ENCODE data around the gene UBE2E2.
A peak's percentile ranks its signal among the peaks of the same experiment; 100 is the strongest.
"Not testable (repeated sequence)": the region's sequence is repeated elsewhere in the genome, so short reads cannot be mapped to it uniquely, and the experiment has no call there.

Gene UBE2E2

GRCh38 chr3:23594894-23595670 lies 392.0 kb downstream of the UBE2E2 start:
- DNase-seq = no peak

DNA sequence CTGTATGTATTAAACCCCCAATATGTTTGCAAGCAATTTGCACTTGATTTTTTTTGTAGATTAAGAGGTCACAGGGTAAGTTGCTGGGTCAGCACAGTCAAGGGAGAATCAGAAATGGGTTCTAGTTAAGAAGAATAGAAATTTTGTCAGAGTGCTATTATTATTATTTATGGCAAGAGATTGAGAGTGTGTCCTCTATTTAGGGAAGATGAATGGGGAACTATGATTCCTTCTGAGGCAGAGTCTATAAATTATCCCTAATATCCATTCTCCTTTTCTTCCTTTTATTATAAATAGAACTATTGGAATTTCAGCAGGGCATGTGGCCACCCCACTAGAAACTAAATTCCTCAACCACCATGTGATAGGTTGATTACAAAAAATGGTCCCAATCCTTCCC lies 392.7 kb downstream of the UBE2E2 start:
- no peak for DNase-seq

DNA sequence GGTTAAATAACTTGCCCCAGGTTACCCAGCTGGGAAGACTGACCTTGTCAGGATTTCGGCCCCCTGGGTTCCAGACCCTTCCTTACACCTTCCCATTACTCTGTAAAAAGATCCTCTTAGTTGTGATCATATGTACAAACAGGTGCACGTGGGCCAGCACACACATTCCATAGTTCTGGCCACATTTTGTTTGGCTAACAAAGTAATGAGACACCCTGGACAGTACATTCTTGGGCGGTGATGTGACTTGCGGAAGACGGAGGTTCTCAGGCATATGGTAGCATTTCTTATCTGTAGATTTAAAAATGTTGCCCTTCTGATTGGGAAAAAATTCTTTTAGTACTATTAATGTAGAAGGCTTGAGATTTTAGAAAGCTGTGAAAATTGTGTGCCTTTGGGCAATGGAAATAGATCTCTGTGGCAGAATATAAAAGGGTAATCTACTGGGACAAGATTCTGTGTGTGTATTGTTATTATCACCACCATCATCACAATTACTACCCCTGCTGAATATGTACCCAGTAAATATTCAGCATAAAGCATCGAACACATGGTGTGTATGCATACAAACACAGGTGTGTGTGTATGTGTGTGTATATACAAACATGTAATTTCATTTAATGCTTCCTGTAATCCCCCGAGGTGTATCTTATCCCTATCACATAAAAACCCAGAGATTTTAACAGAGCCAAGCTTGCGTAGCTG lies 397.2 kb downstream of the UBE2E2 start:
- DNase-seq = no peak

DNA sequence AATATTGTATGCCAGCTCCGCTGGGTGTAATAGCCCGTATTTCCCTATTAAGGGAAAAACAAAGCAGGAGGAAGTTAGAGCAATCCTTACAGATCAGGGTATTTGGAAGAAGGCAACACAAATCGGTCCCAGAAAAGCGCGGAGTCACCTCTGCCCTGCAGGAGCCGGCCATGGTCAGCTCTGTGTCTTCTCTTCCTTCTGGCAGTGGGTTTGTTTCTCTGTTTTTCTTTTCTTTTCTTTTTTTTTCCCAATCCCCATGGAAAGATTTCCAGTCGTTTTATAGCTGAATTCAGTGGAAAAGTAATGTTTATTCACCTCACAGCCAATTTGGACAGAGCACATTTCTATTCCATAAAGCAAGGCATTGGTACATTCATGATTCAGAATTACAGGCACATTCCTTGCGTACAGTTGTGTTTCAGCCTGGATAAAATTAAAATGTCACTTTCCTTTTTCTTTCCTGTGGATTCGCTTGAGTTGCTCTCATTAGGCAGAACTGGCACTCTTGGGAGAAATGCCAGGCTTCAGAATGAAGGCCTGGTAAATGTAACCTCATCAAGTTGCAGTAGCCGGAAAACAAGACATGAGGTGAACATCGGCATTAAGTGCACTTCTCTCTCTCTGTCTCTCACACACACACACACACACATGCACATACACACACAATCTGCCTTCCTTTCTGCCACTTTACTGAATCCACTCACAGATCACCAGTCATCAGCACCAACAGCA lies 398.1 kb downstream of the UBE2E2 start:
- peak; percentile 57 for DNase-seq

- DNase-seq = no peak
These were observed 399.8 kb downstream of the UBE2E2 start for GRCh38 chr3:23602971-23603370.

GRCh38 chr3:23607184-23607847 lies 404.2 kb downstream of the UBE2E2 start:
- DNase-seq = no peak

- DNase-seq = no peak
These were observed 405.5 kb downstream of the UBE2E2 start for GRCh38 chr3:23608650-23609049.

DNA sequence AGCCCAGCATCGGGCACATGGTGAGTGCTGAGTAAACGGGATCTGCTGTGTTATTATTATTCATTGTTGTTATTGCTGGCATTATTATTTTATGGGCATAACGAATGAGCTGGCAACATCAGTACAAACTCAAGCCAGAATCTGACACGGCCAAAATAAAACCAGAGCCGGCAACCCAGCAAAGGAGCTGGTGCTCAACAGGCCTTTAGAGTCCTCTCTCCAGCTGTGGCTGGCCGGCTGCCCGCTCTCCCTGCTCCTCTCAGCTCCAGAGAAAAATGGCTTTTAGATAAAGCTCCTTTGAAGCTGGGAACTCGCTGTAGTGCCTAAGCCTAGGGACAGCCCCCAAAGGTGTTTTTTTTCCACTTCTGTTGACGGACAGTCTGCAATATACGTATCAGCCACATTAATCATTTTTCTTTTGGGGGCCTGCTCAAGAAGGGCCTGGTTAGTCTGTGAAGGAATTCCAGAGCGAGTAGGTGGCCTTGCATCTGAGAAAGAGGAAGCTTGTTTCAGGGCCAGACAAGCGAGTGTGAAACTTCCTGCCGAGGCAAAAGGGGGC lies 408.7 kb downstream of the UBE2E2 start:
- DNase-seq = no peak

DNA sequence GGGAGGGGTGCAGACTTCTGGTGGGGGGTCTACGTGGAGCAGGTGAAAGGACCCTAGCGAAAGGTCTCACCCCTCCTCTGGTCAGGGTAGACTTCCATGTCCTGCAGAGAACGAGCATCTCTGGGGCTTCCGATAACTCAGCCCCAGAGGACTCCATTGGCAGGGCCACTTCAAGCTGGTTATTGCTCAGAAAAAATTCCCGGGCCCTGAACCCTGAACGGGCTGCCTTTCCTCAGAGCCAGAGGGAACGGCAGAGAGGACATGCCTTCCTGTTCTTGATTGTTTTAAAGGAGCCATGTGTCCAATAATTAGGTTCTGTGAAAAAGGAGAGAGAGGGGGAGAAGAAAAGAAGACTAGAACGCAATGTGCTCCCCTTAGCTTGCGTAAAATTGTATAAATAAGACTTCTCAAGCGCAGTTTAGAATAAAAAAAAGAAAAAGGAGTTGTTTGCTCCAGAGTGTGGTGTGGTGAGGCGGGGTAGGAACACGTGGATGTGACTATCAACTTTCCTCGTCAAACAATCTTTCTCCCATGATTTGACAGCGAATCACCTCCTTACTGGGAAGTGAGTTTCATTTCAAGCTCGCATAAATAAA lies 409.3 kb downstream of the UBE2E2 start:
- DNase-seq = no peak

DNA sequence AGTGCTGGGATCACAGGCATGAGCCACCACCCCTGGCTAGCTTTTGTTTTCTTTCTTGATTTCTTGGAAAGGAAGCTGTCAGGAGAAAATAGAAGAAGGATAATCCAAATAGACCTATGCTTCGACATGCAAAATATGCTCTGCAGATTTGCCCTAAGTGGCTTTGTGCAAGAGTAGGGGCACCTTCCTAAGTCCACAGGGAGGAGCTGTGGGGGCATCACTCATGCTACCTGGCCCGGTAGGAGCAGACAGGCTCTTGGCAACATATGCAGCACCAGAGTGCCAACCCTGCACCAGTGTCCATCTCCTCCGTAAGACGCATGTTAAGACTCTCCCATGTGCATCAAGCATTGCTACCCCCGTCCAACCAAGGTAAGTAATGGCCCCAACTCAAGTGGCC lies 411.9 kb downstream of the UBE2E2 start:
- DNase-seq = no peak

GRCh38 chr3:23618475-23618874 lies 415.3 kb downstream of the UBE2E2 start:
- DNase-seq = not testable (repeated sequence)

DNA sequence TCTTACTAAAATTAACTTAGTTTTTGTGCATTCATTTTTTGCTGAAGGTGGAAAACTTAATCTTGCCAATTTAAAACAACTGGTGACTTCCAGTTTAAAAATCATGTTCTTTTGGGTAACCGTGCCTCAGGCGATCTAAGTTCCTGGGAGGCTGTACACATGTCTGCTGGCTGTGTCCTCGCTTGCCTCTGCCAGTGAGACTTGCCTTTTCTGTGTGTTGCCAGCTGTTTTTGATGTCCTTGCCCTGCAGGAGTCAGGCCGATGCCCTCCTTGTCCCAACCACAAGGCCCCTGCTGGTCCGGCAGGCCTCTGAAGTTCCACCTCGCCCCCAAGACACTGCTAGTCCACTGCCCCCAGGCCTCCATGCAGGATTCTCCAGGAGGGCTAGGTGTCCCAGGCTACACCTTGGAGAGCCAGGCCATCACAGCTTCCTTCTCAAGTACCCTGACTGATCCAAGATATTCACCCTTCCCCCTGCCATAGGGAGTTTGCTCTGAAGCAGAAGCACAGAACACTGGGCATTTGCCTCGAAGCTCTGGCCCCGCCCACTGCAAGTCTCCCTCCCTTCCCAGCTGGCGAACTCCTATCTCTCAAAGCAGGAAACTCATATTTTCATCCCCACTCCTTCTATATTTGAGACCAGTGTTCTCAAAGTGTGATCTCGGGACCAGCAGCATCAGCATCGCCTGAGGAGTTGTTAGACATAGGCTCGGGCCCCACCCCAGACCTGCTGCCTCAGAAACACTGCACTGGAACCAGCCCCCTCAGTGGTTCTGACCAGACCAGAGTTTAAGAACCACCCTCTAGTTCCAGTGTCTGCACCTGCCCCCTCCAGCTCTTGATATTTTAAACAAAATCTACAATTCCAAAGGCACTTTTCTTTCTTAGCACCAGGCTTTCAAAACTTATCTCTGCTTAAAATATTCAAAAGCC lies 416.8 kb downstream of the UBE2E2 start:
- DNase-seq = no peak

GRCh38 chr3:23620638-23621015 lies 417.5 kb downstream of the UBE2E2 start:
- DNase-seq = no peak

GRCh38 chr3:23623844-23624243 lies 420.7 kb downstream of the UBE2E2 start:
- no peak for DNase-seq

GRCh38 chr3:23624305-23624704 lies 421.2 kb downstream of the UBE2E2 start:
- DNase-seq = no peak

DNA sequence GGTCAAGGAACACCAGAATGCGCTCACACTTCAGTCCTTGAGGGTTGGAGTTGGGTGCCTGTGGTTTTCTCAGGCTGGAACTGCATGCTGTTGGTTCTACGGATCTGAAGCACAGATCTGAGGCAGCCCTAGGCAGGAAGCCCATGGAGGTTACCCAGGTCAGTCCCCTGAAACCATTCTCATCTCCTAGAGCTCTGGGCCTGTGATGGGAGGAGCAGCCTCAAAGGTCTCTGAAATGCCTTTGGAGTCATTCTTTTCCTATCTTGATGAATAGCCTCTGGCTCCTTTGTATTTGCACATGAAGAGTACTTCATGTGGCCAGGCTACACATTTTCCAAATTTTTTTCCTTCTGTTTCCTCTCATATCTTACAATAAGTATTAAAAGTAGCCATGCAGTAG lies 423.3 kb downstream of the UBE2E2 start:
- DNase-seq = no peak

DNA sequence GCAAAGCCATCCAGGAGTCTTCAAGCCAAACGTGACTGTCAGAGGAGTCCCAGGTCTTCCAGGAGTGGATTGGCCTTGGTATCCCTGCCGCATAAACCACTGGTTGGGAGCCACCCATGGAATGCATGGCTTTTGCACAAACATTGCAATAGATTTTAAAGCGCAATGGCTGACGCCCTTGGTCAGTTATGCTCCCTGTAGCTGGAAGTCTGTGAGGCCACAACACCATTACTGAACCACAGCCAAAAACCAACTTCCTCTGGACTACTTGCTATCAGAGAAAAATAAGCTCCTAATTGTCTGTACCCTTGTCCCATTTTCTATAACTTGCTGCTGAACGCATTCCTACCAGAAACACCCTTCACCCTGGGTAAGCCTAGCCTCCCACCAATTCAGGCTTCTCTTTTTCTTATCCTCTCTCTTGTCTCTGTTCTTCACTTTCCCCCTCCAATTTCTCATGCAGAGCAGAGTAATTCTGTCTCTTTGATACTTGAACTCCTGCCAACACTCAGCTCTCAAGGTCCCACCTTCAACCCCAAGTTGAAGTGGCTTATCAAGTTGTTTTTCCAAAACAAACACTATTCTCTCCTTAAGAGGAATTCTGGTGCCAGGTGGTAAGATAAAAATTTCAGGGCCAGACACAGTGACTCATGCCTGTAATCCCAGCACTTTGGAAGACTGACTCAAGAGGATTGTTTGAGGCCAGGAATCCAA lies 426.2 kb downstream of the UBE2E2 start:
- DNase-seq = no peak

DNA sequence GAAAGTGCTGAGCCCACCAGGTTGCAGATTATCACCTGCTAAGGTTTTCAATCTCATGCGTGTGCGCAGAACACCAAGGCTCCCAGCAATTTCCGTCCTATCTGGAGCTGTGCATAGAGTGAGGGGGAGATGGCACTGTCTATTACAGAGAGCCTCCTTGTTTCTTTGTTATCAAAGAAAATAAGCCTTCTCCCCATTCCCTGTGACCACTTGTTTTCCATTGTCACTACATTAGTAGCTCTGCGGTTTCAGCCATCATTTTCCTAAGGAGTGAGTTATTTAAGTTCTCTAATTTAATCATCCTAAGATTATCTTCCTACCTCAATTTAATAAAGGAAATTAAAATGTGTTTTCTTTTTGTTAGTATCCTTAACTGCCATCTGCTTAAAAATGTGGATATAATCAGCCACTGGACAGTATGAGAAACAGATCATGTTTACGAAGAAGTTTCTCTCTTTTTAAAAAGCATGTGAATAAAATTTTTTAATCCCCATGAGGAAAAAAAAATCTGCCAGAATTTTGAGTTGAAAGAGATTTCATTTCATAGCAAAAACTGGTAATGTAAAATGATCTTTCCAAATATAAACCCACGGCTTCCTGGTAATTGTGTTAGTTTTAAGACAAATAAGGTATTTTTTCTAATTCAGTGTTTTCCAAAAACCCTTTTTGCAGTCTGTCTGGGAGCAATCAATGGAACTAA lies 430.3 kb downstream of the UBE2E2 start:
- no peak for DNase-seq

- no peak for DNase-seq
These were observed 434.2 kb downstream of the UBE2E2 start for GRCh38 chr3:23637339-23637738.

All from retina (tissue), 1 donor.